Measurements from ENCODE around the gene ENDOU.
"Not testable (repeated sequence)": the region's sequence is repeated elsewhere in the genome, so short reads cannot be mapped to it uniquely, and the experiment has no call there.

Gene ENDOU

GRCh38 chr12:47709237-47709636 is 16.1 kb downstream of the ENDOU start:
- intact Hi-C loops (cut with DNase I): no loop called here

GRCh38 chr12:47707905-47708543 is 17.3 kb downstream of the ENDOU start:
- intact Hi-C loops (cut with DNase I): no loop called here
- peak in 1 of 42 donors; percentile 21 for DNase-seq

More at GRCh38 chr12:47709237-47709636, 16.1 kb downstream of the ENDOU start:
- DNase-seq: peak in 2 of 42 donors; percentile 22 to 36

DNA sequence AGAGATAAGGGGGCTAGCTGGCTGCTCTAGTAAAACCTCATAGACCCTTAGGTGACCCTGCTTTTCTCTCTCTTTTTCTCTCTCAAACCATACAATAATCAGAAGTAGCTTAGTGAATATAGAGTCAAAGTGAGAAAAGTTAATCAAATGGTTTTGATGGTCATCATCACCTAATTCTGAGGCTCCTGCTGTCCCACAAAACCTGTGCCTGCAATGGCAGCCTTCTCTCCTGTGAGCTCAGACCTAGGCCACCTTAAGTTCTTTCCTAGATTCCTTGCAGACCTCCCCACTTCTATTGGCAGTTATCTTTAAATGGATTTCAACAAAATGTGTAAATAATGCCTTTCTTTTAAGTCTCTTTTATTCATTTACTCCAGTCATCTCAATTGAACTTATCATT is 17.9 kb downstream of the ENDOU start:
- intact Hi-C loops (cut with DNase I): no loop called here
- DNase-seq: no peak

GRCh38 chr12:47705566-47706425 is 19.5 kb downstream of the ENDOU start, which contains the start of gene RPAP3:
Gene RPAP3, minus strand, starts transcription at chr12:47706030. Its CDS starts 3,190 bp downstream, at chr12:47702840.
- DNase-seq: peak; percentile 91 to 98 (median 96)
- intact Hi-C loops (cut with DNase I): no loop called here

GRCh38 chr12:47705229-47705565 is 20.1 kb downstream of the ENDOU start:
- intact Hi-C loops (cut with DNase I): no loop called here
- no peak for DNase-seq

DNA sequence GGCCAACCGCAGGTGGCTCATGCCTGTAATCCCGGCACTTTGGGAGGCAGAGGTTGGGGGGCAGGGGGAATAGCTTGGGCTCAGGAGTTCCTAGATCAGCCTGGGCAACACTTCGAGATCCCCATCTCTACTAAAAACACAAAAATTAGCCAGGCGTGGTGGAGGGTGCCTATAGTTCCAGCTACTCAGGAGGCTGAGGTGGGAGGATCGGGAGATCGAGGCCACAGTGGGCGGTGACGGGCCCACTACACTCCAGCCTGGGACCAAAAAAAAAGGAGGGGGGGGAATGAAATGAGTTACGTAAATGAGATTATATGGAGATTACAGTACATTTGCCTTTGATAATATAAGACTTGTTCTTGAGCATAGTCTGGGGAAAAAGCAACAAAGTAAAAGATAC is 20.6 kb downstream of the ENDOU start:
- DNase-seq: no peak
- intact Hi-C loops (cut with DNase I): no loop called here

DNA sequence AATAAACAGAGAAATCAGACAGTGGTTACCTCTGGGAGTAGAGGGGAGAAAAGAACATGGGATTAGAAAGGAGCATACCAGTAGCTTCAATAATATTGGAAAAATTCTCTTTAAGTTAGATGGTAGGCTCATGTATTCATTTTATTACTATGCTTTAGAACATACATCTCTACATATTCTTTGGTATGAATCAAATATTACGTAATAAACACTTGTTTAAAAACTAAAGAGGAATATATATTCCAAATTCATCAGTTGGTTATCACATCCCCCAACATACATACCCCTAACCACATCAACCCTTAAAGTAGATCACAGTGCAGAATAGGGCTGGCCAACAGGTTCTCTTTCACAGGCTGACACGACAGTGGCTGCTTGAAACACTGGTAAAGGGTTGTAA is 25.0 kb downstream of the ENDOU start:
- intact Hi-C loops (cut with DNase I): no loop called here
- no peak for DNase-seq

- DNase-seq: no peak
- intact Hi-C loops (cut with DNase I): no loop called here
These were observed 26.7 kb downstream of the ENDOU start for GRCh38 chr12:47698631-47699030.

- intact Hi-C loops (cut with DNase I): no loop called here
- no peak for DNase-seq
These were observed 27.2 kb downstream of the ENDOU start for GRCh38 chr12:47698055-47698454.

DNA sequence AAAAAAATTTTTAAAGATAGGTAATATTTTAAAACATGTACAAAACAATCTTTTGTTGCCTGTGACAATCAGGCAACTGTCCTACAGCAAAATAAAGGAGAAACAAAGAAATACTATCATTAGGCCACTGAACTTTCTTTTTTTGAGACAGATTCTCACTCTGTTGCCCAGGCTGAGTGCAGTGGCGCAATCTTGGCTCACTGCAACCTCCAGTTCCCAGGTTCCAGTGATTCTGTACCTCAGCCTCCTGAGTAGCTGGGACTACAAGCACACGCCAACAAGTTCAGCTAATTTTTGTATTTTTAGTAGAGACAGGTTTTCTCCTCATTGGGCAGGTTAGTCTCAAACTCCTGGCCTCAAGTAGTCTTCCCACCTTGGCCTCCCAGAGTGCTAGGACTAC is 36.1 kb downstream of the ENDOU start:
- intact Hi-C loops (cut with DNase I): no loop called here
- no peak for DNase-seq

- DNase-seq: no peak
- intact Hi-C loops (cut with DNase I): no loop called here
These were observed 37.7 kb downstream of the ENDOU start for GRCh38 chr12:47687636-47688035.

DNA sequence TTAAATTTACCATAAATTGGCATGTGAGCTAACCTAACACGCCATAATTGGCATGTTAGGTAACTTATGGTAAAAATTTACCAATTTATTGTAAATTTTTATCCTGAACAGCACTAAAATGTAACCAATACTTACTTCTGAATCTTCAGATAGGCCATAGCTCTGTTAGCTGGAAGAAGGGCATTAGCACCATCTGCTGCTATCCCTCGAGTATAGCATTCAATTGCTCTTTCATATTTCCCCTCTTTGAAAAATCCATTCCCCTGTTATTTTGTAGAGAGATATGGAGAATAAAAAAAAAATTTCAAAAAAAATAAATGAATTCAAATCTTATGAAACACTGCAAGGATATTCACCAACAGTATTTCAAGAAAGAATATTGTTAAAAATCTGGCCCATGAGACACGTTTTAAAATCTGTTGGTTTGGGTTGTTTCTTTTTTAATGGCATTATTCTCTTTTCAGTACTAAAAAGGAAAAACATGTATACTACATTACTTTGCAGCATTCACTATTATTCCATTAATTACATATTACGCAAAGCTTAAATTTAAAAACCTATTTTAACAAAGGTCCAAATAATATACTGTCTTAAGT is 38.5 kb downstream of the ENDOU start:
- intact Hi-C loops (cut with DNase I): no loop called here
- DNase-seq: peak in 19 of 42 donors; percentile 5 to 68 (median 40)

DNA sequence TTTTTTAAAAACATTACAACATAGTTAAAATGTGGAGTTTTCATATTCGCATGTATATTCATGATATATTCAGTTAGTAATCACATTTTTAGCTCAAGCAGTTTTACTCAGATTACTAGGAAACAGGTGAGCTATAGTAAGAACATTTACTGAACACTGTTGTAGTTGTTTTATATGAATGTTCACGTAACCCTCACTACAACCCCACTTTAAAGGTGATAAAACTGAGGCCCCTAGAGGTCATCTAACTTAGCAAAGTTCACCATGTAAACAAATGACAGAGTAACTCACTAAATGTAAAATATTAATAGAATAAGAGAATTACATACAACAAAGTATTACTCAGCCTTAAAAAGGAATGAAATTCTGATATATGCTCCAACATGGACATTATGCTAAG is 45.5 kb downstream of the ENDOU start:
- no peak for DNase-seq
- intact Hi-C loops (cut with DNase I): no loop called here

GRCh38 chr12:47672068-47672467 is 53.2 kb downstream of the ENDOU start:
- DNase-seq: no peak
- intact Hi-C loops (cut with DNase I): no loop called here

GRCh38 chr12:47667935-47668334 is 57.4 kb downstream of the ENDOU start:
- DNase-seq; intact Hi-C loops (cut with DNase I): not testable (repeated sequence)
